Psoas muscle (tissue), 8 donors: Measurements from ENCODE around the gene MARCO. TPM values are rescaled to one million over a fixed set of nuclear protein-coding genes. Genes with fewer than 3 reads are reported as not detected.

Experiments
- ATAC-seq, 4 donors: fragments of 200-7000 bp; cut with Tn5 transposase; one replicate each; pipeline ENCODE4 v1.9.1; 2020; ENCODE audit warnings: moderate library complexity in 3 of 4, mild to moderate bottlenecking in 2 of 4
- DNase-seq, 2 donors: peaks; one replicate each; pipeline ENCODE4 v3.0.0-alpha.2; 2020
- H3K27ac ChIP-seq: fragments of 200-600 bp; one replicate; pipeline ENCODE4 v1.8.0; 2022
- H3K27me3 ChIP-seq, 3 donors: fragments of 200-600 bp in 1 of 3; one replicate each; pipeline versions ENCODE4 v1.6.1 to v1.8.0; 2013 to 2022; ENCODE audit warnings: low read length in 2 of 3, mild to moderate bottlenecking in 2 of 3, moderate library complexity in 1 of 3; ENCODE audit not compliant: insufficient read depth in 3 of 3
- H3K36me3 ChIP-seq, 2 donors: fragments of 200-600 bp in 1 of 2; one replicate each; pipeline versions ENCODE4 v1.6.1 to v1.8.0; 2013 to 2022; ENCODE audit warnings: low read depth in 1 of 2, mild to moderate bottlenecking in 1 of 2, moderate library complexity in 1 of 2; ENCODE audit not compliant: insufficient read depth in 1 of 2
- H3K4me1 ChIP-seq: fragments of 200-600 bp; one replicate; pipeline ENCODE4 v1.8.0; 2022
- H3K4me3 ChIP-seq: fragments of 200-600 bp; one replicate; pipeline ENCODE4 v1.8.0; 2022; ENCODE audit warnings: mild to moderate bottlenecking
- H3K9me3 ChIP-seq: fragments of 200-600 bp; one replicate; pipeline ENCODE4 v1.8.0; 2022
- WGBS, 3 donors: extraction: QIAGEN DNeasy Blood & Tissue Kit; methylation state at CpG; one replicate each; pipeline versions ENCODE4 v1.1.6 to v1.1.7; 2013; 5-methylcytosine and 5-hydroxymethylcytosine counted together
- intact Hi-C, 2 donors: fragments of 100-400 bp; cut with DNase I; formaldehyde crosslinking; loops; one replicate each; pipeline versions ENCODE4 v1.11.0 to v1.14.2; 2022
- polyA plus RNA-seq, 3 donors: library from polyadenylated mRNA; stranded (reverse); fragments of 200-250 nt; gene quantifications; one replicate each; pipeline ENCODE4 v1.2.3, GENCODE V29; 2013
- total RNA-seq, 4 donors: library from RNA; stranded (reverse); fragmentation: NEBNext Ultra II Directional in 2 of 4; extraction: Animal tissue kit (Norgen Biotek cat#: 25700) in 2 of 4; gene quantifications; one replicate each; pipeline versions ENCODE4 v1.2.1 to v1.2.4, GENCODE V29; 2021 to 2023
- TF ChIP-seq, protein P1 (sequence below): fragments of 200-600 bp; IDR thresholded peaks from one replicate; pipeline ENCODE4 v1.8.0; 2022; ENCODE audit warnings: antibody characterized with exemption
- donor health status: healthy with polysubstance abuse.
- donor health status: DM: no; HTN: no; CAD: no; lungs with moderate emphysema.
- donor health status: Bipolar disorder and iron deficiency.
- donor health status: healthy.
- donor health status: DM: yes; HTN: yes; CAD: no.
- donor health status: DM: no; HTN: no; CAD: no.
- donor health status: DM: no; HTN: no; CAD: no.
- donor health status: DM: yes; HTN: yes; CAD: no.

Gene MARCO
- total and polyA plus RNA-seq, 7 donors = 0.18 to 6.1 (median 2.6) TPM

DNA sequence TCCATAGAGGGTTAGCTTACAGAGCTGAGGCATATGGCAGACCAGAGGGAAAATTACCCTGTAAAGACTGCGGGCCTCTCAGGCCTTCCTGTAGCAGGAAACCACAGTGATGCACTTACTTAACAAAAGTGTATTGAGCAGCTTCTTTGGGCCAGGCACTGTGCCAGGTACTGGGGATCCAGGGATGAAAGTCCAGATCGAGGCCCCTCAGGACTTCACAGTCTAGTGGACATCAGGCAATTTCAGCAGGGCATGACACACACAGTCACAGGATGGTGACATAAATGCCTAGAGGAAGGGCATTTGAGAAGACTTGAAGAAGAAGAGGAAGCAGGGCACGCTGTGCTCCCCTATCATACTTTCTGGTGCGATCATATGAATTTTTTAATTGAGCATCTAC is 71.7 kb downstream of the MARCO start:
- peaks cover 0 to 20% (median 2%) of the 10 kb centered on the region in 3 donors for H3K27me3 ChIP-seq
- DNase-seq (no peak), ATAC-seq (no peak)
- intact Hi-C loops = loop anchor here (5.0 to 10.0 kb wide), 6 partner anchors 131 to 461 kb away; no protein-coding TSS in a partner anchor
- H3K36me3 ChIP-seq = no peaks in the 10 kb centered on the region
- no peak overlapping the region for H3K4me3 ChIP-seq
- H3K27ac ChIP-seq = no peak overlapping the region
- H3K9me3 ChIP-seq = no peaks in the 10 kb centered on the region
- TF ChIP-seq, protein P1, sequence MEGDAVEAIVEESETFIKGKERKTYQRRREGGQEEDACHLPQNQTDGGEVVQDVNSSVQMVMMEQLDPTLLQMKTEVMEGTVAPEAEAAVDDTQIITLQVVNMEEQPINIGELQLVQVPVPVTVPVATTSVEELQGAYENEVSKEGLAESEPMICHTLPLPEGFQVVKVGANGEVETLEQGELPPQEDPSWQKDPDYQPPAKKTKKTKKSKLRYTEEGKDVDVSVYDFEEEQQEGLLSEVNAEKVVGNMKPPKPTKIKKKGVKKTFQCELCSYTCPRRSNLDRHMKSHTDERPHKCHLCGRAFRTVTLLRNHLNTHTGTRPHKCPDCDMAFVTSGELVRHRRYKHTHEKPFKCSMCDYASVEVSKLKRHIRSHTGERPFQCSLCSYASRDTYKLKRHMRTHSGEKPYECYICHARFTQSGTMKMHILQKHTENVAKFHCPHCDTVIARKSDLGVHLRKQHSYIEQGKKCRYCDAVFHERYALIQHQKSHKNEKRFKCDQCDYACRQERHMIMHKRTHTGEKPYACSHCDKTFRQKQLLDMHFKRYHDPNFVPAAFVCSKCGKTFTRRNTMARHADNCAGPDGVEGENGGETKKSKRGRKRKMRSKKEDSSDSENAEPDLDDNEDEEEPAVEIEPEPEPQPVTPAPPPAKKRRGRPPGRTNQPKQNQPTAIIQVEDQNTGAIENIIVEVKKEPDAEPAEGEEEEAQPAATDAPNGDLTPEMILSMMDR = no peak
- no peaks in the 10 kb centered on the region for H3K4me1 ChIP-seq
- 79 to 81% (median 81%) methylated on average over 4 of the region's 4 CpGs for WGBS, 3 donors

DNA sequence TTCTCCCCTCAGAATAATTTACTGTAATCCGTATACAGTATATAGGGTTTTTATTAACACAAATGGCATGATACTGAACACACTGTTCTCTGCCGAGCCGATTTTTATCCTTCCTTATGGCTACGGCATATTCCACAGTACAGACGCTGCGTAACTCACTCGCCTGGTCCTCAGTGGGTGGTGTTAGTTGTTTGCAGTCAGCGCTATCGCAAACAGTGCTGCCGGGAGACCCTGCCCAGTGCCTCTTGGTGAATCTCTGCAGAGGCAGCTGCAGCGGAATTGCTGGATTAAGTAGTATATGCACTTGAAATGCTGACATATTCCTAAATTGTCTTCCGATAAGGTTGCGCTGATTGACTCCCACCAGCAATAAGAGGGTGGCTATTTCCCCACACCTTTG is 73.9 kb downstream of the MARCO start:
- TF ChIP-seq, protein P1 = no peak
- 46 to 49% (median 48%) methylated on average over 13 of the region's 13 CpGs for WGBS, 3 donors
- Histone ChIP-seq H3K27ac (no peak overlapping the region), H3K4me3 (no peak overlapping the region), H3K27me3 (peaks cover 0 to 6% (median 2%) of the 10 kb centered on the region in 3 donors), H3K9me3 (no peaks in the 10 kb centered on the region), H3K4me1 (no peaks in the 10 kb centered on the region), H3K36me3 (no peaks in the 10 kb centered on the region)
- intact Hi-C loops = loop anchor here in 1 of 2 donors (10.0 kb wide), 3 partner anchors 249 to 459 kb away; no protein-coding TSS in a partner anchor
- ATAC-seq = no peak
- no peak for DNase-seq

DNA sequence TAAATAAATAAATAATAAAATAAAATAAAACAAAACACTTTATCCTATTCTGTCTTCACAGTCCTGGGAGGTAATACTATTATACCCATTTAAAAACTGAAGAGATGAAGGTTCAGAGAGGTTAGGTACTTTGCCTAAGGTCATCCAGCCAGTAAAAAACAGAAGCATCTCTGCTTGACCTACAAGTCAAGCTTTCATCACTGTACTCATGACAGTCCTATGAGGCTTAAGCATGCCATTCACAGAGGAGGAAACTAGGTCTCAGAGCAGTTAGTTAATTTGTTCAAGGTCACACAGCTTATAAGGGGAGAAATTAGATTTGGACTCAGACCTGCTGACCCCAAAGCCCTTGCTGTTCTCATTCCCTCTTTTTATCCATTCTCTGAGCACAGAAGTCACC is 77.5 kb downstream of the MARCO start:
- TF ChIP-seq, protein P1 = no peak
- no peak for ATAC-seq
- Histone ChIP-seq H3K36me3 (no peaks in the 10 kb centered on the region), H3K27ac (no peak overlapping the region), H3K27me3 (peaks cover 0 to 6% (median 2%) of the 10 kb centered on the region in 3 donors), H3K4me1 (no peaks in the 10 kb centered on the region), H3K4me3 (no peak overlapping the region), H3K9me3 (no peaks in the 10 kb centered on the region)
- intact Hi-C loops = loop anchor here in 1 of 2 donors (10.0 kb wide), 3 partner anchors 245 to 455 kb away; no protein-coding TSS in a partner anchor
- no peak for DNase-seq

DNA sequence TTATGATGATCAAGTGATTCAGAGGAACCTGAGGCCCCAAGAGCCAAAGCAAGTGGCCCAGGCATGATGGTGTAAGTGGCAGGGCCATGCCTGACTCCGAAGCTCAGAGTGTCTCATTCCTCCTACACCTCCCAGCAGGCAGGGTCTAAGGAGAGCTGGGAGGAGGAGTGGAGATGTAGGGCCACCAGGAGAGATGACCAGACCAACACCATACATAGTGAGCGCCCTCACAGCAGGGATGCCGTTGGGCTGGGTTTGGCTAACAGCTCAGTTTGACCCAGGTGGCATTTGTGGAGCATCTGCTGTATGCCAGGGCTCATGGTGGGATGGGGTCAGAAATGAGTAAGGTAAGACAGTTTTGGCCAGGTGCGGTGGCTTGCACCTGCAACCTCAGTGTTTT is 80.7 kb downstream of the MARCO start:
- H3K4me1 ChIP-seq = no peaks in the 10 kb centered on the region
- H3K36me3 ChIP-seq = no peaks in the 10 kb centered on the region
- TF ChIP-seq, protein P1 = no peak
- no peak overlapping the region for H3K4me3 ChIP-seq
- no peak overlapping the region for H3K27ac ChIP-seq
- no peak for DNase-seq
- no peak for ATAC-seq
- H3K9me3 ChIP-seq = no peaks in the 10 kb centered on the region
- H3K27me3 ChIP-seq = peaks cover 0 to 5% (median 4%) of the 10 kb centered on the region in 3 donors
- intact Hi-C loops = no loop called here
- WGBS, 3 donors = 82 to 88% (median 83%) methylated on average over 4 of the region's 4 CpGs

DNA sequence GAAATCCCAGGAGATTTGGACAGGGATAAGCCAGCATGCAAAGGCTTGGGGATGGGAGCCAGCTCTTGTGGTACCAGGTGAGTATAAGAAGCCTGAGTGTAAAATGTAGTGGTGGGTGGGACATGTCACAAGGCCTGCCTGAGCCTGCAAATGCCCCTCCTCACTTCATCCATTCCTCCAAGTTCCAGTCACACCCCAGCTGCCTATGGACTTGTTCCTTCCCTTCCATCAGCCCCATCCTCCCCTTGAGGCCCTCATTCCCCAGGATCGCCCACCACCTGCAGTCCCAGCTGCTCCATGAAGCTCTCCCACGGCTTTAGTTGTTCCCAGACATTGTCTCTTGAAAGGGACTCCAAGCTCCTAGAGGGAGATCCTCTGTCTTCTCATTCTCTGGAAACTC is 81.5 kb downstream of the MARCO start:
- Histone ChIP-seq H3K27ac (no peak overlapping the region), H3K27me3 (peaks cover 0 to 4% (median 0%) of the 10 kb centered on the region in 3 donors), H3K4me1 (no peaks in the 10 kb centered on the region), H3K9me3 (no peaks in the 10 kb centered on the region), H3K36me3 (no peaks in the 10 kb centered on the region), H3K4me3 (no peak overlapping the region)
- WGBS, 3 donors = 50 to 65% (median 60%) methylated on average over 2 of the region's 2 CpGs
- no peak for ATAC-seq
- TF ChIP-seq, protein P1 = no peak
- no peak for DNase-seq
- intact Hi-C loops = no loop called here
